ENCODE results near the gene EHD3. TPM values are rescaled to one million over a fixed set of nuclear protein-coding genes. Genes with fewer than 3 reads are reported as not detected.

The EHD3 gene
- total RNA-seq, 1 donor from 2014 or later, result 10.7 TPM

GRCh38 chr2:31219131-31219969, 14.6 kb upstream of the EHD3 start:
- no peak overlapping the region for H3K4me3 Mint-ChIP-seq
- H3K36me3 Mint-ChIP-seq (ENCODE audit: low read depth), result no peaks in the 10 kb centered on the region
- H3K27ac Mint-ChIP-seq (ENCODE audit: unreplicated experiment), result no peak overlapping the region
- no peaks in the 10 kb centered on the region for H3K4me1 Mint-ChIP-seq
- peaks cover 18% of the 10 kb centered on the region for H3K27me3 Mint-ChIP-seq (ENCODE audit: low read depth)
- DNase-seq (ENCODE audit: low read depth, low spot score), result no peak
- TF ChIP-seq CTCF (conservative IDR thresholded peaks at IDR 0.05), result no peak
- no peaks in the 10 kb centered on the region for H3K9me3 Mint-ChIP-seq

- H3K36me3 Mint-ChIP-seq (ENCODE audit: low read depth), result no peaks in the 10 kb centered on the region
- H3K4me1 Mint-ChIP-seq, result no peaks in the 10 kb centered on the region
- H3K27me3 Mint-ChIP-seq (ENCODE audit: low read depth), result peaks cover 26% of the 10 kb centered on the region
- H3K27ac Mint-ChIP-seq (ENCODE audit: unreplicated experiment), result no peak overlapping the region
- DNase-seq (ENCODE audit: low read depth, low spot score), result no peak
- no peak for TF ChIP-seq CTCF (conservative IDR thresholded peaks at IDR 0.05)
- H3K9me3 Mint-ChIP-seq, result no peaks in the 10 kb centered on the region
- H3K4me3 Mint-ChIP-seq, result no peak overlapping the region
Observed at GRCh38 chr2:31221544-31221943, 12.4 kb upstream of the EHD3 start.

GRCh38 chr2:31222071-31222470, 11.9 kb upstream of the EHD3 start:
- no peak for DNase-seq (ENCODE audit: low read depth, low spot score)
- H3K4me3 Mint-ChIP-seq, result no peak overlapping the region
- no peaks in the 10 kb centered on the region for H3K9me3 Mint-ChIP-seq
- no peaks in the 10 kb centered on the region for H3K4me1 Mint-ChIP-seq
- H3K27me3 Mint-ChIP-seq (ENCODE audit: low read depth), result peaks cover 32% of the 10 kb centered on the region
- no peak overlapping the region for H3K27ac Mint-ChIP-seq (ENCODE audit: unreplicated experiment)
- TF ChIP-seq CTCF (conservative IDR thresholded peaks at IDR 0.05), result no peak
- no peaks in the 10 kb centered on the region for H3K36me3 Mint-ChIP-seq (ENCODE audit: low read depth)

GRCh38 chr2:31223026-31223425, 10.9 kb upstream of the EHD3 start:
- no peak for TF ChIP-seq CTCF (conservative IDR thresholded peaks at IDR 0.05)
- Mint-ChIP-seq H3K27me3 (ENCODE audit: low read depth) (peaks cover 39% of the 10 kb centered on the region), H3K4me3 (no peak overlapping the region), H3K36me3 (ENCODE audit: low read depth) (no peaks in the 10 kb centered on the region), H3K9me3 (no peaks in the 10 kb centered on the region), H3K27ac (ENCODE audit: unreplicated experiment) (no peak overlapping the region), H3K4me1 (no peaks in the 10 kb centered on the region)
- DNase-seq (ENCODE audit: low read depth, low spot score), result no peak

GRCh38 chr2:31223749-31224148, 10.2 kb upstream of the EHD3 start:
- no peak for TF ChIP-seq CTCF (conservative IDR thresholded peaks at IDR 0.05)
- no peaks in the 10 kb centered on the region for H3K4me1 Mint-ChIP-seq
- no peak overlapping the region for H3K4me3 Mint-ChIP-seq
- peaks cover 39% of the 10 kb centered on the region for H3K27me3 Mint-ChIP-seq (ENCODE audit: low read depth)
- H3K36me3 Mint-ChIP-seq (ENCODE audit: low read depth), result no peaks in the 10 kb centered on the region
- DNase-seq (ENCODE audit: low read depth, low spot score), result no peak
- H3K27ac Mint-ChIP-seq (ENCODE audit: unreplicated experiment), result no peak overlapping the region
- no peaks in the 10 kb centered on the region for H3K9me3 Mint-ChIP-seq

All from neural crest cell (in vitro differentiated cells).